HepG2 (cell line): ENCODE results near the gene ZNF584. TPM values are rescaled to one million over a fixed set of nuclear protein-coding genes. Genes with fewer than 3 reads are reported as not detected.
A peak's percentile ranks its signal among the peaks of the same experiment; 100 is the strongest.

Experiments used
- GPBP1L1 ChIP-seq: sonication (generic); formaldehyde crosslinking; IDR thresholded peaks from 2 replicates; pipeline ENCODE4 v1.5.0; 2020; ENCODE audit warnings: mild to moderate bottlenecking, missing genetic modification reagents
- GPN1 ChIP-seq: sonication (generic); formaldehyde crosslinking; IDR thresholded peaks from 2 replicates; pipeline ENCODE4 v1.5.1; 2020; ENCODE audit warnings: missing genetic modification reagents, borderline replicate concordance
- MAZ ChIP-seq, 2 experiments: sonication (generic) in 1 of 2; formaldehyde crosslinking in 1 of 2; IDR thresholded peaks; 2 replicates each; pipeline versions ENCODE4 v1.5.0 to v1.6.1; 2012 to 2020; ENCODE audit warnings: low read depth in 2 of 2, mild to moderate bottlenecking in 2 of 2, borderline replicate concordance in 1 of 2, improper control_type of control experiment in 1 of 2, low read length in 1 of 2, missing genetic modification reagents in 1 of 2, moderate library complexity in 1 of 2
- MLLT10 ChIP-seq: sonication (generic); formaldehyde crosslinking; IDR thresholded peaks from 2 replicates; pipeline ENCODE4 v1.4.0; 2020; ENCODE audit warnings: missing genetic modification reagents
- PAX8 ChIP-seq: sonication (generic); formaldehyde crosslinking; IDR thresholded peaks from 2 replicates; pipeline ENCODE4 v1.8.0; 2022; ENCODE audit warnings: mild to moderate bottlenecking, missing genetic modification reagents, borderline replicate concordance
- PRDM10 ChIP-seq: sonication (generic); formaldehyde crosslinking; IDR thresholded peaks from 2 replicates; pipeline ENCODE4 v1.4.0; 2020; ENCODE audit warnings: low read depth, missing genetic modification reagents
- SP5 ChIP-seq: IDR thresholded peaks from 2 replicates; pipeline ENCODE4 v1.6.1; 2016; ENCODE audit warnings: low read depth, borderline replicate concordance
- TEAD2 ChIP-seq: sonication (generic); formaldehyde crosslinking; IDR thresholded peaks from 2 replicates; pipeline ENCODE4 v1.9.0; 2021; ENCODE audit warnings: missing genetic modification reagents
- THRA ChIP-seq: sonication (generic); formaldehyde crosslinking; IDR thresholded peaks from 2 replicates; pipeline ENCODE4 v1.4.0; 2020; ENCODE audit warnings: missing genetic modification reagents, borderline replicate concordance
- XRCC5 ChIP-seq: fragments of 200-400 bp; formaldehyde crosslinking; optimal IDR thresholded peaks from 2 replicates; pipeline ENCODE3; 2017; ENCODE audit warnings: mild to moderate bottlenecking, low read length
- ZMAT5 ChIP-seq: sonication (generic); formaldehyde crosslinking; IDR thresholded peaks from 2 replicates; pipeline ENCODE4 v1.5.0; 2020; ENCODE audit warnings: mild to moderate bottlenecking, low read depth, missing genetic modification reagents, borderline replicate concordance
- ZNF512 ChIP-seq: sonication (generic); formaldehyde crosslinking; IDR thresholded peaks from 2 replicates; pipeline ENCODE4 v1.4.0; 2020; ENCODE audit warnings: mild to moderate bottlenecking, missing genetic modification reagents
- ZNF598 ChIP-seq: sonication (generic); formaldehyde crosslinking; IDR thresholded peaks from 2 replicates; pipeline ENCODE4 v1.5.1; 2020; ENCODE audit warnings: mild to moderate bottlenecking, missing genetic modification reagents, borderline replicate concordance
- ZNF660 ChIP-seq: sonication (generic); formaldehyde crosslinking; IDR thresholded peaks from 2 replicates; pipeline ENCODE4 v1.5.1; 2020; ENCODE audit warnings: mild to moderate bottlenecking, low read depth, missing genetic modification reagents, borderline replicate concordance
- ZSCAN29 ChIP-seq: sonication (generic); formaldehyde crosslinking; conservative IDR thresholded peaks from 2 replicates; pipeline ENCODE4 v1.4.0; 2020; ENCODE audit warnings: mild to moderate bottlenecking, missing genetic modification reagents
- ZUFSP ChIP-seq: sonication (generic); formaldehyde crosslinking; IDR thresholded peaks from 2 replicates; pipeline ENCODE4 v1.9.0; 2021; ENCODE audit warnings: missing genetic modification reagents, mild to moderate bottlenecking, borderline replicate concordance
- polyA plus RNA-seq, 8 experiments: library from polyadenylated mRNA; depleted of rRNA in 3 of 8; stranded (reverse) in 7 of 8; unstranded in 1 of 8; fragments of >200 nt; fragmentation: Illumina TruSeq in 4 of 8; extraction: Trizol in 4 of 8; gene quantifications; 2 replicates each; pipeline versions ENCODE4 v1.2.1 to v1.2.3, GENCODE V29; 2011 to 2016; ENCODE audit warnings: low read depth in 4 of 8, missing spikeins in 1 of 8, mixed read lengths in 1 of 8; ENCODE audit not compliant: insufficient read depth in 1 of 8
- total RNA-seq, 5 experiments: library from RNA; depleted of rRNA; stranded (reverse); fragments of >200 nt; fragmentation: Illumina TruSeq; extraction: Trizol; gene quantifications; 2 replicates each; pipeline ENCODE4 v1.2.3, GENCODE V29; 2016; ENCODE audit warnings: low read depth in 1 of 5

The ZNF584 gene
- total and polyA plus RNA-seq, 2 of the 13 experiments (the other 11 are each of a cell fraction or from before 2014, with no cell fraction given): 2.4 to 7.0 TPM

- TF ChIP-seq ZNF512 (0 out of 2 replicates have a peak, but pooled peaks have one; percentile 43), SP5 (no peak; the same call in 1 of the 2 replicates), ZSCAN29 (CRISPR knock-in tag) (peak; percentile 48; the same call in 1 of the 2 replicates), ZNF660 (CRISPR knock-in tag) (no peak), PRDM10 (CRISPR knock-in tag) (no peak; the same call in 1 of the 2 replicates), GPBP1L1 (CRISPR knock-in tag) (no peak), XRCC5 (peak; percentile 34), ZMAT5 (CRISPR knock-in tag) (no peak), TEAD2 (no peak), PAX8 (no peak), ZNF598 (CRISPR knock-in tag) (0 out of 2 replicates have a peak, but pooled peaks have one; percentile 28), THRA (CRISPR knock-in tag) (peak; percentile 14; the same call in 1 of the 2 replicates), ZUFSP (no peak), MLLT10 (no peak), MAZ (IDR thresholded peaks at IDR 0.05; ENCODE audit: borderline replicate concordance, low read depth, low read length) (peak; percentile 26; the same call in 1 of the 2 replicates), MAZ (CRISPR knock-in tag; IDR thresholded peaks at IDR 0.05; ENCODE audit: low read depth) (peak; percentile 37), GPN1 (no peak)
Measured at GRCh38 chr19:58386576-58387337, 21.7 kb upstream of the ZNF584 start, which contains the start of gene RPS5 (continued).
